IMR-90 (cell line): ENCODE results near the gene SYNM. TPM values are rescaled to one million over a fixed set of nuclear protein-coding genes. Genes with fewer than 3 reads are reported as not detected.

Experiments used
- ATAC-seq: fragments of 200-7000 bp; cut with Tn5 transposase; 2 replicates; pipeline ENCODE4 v1.9.1; 2020; ENCODE audit warnings: low read depth, mild to moderate bottlenecking, moderate library complexity
- BruUV-seq: library from RNA; stranded (reverse); fragments of 400-500 nt; replicated peaks from 2 replicates; lab custom pipeline; 2021; lab: Mats Ljungman, UMichigan
- CTCF ChIA-PET: fragments of 300-600 bp; formaldehyde crosslinking; extraction: SDS; loops from one replicate; lab custom pipeline; 2021; ENCODE audit warnings: antibody characterized with exemption; lab: Yijun Ruan, JAX
- POLR2A ChIA-PET: fragments of 300-600 bp; sonication (Branson Sonifier 250); formaldehyde crosslinking; loops from one replicate; lab custom pipeline; 2022; ENCODE audit warnings: antibody characterized with exemption; ENCODE audit not compliant: unreplicated experiment; lab: Charles Lee
- DNase-seq: peaks from one replicate; pipeline ENCODE4 v3.0.0; 2013
- H2AFZ ChIP-seq: replicated peaks from 2 replicates; pipeline ENCODE3; 2013; ENCODE audit warnings: low read length, mild to moderate bottlenecking; ENCODE audit not compliant: poor library complexity
- H2AK5ac ChIP-seq: 2 replicates; pipeline ENCODE4 v1.6.1; 2013; ENCODE audit warnings: low read depth, low read length, inconsistent platforms
- H2AK9ac ChIP-seq: replicated peaks from 2 replicates; pipeline ENCODE3; 2013; ENCODE audit warnings: mild to moderate bottlenecking, low read depth, low read length, moderate library complexity; ENCODE audit not compliant: poor library complexity
- H2BK120ac ChIP-seq: 2 replicates; pipeline ENCODE4 v1.6.1; 2013; ENCODE audit warnings: low read depth, low read length, inconsistent platforms
- H2BK15ac ChIP-seq: 3 replicates; pipeline ENCODE4 v1.6.1; 2013; ENCODE audit warnings: low read depth, low read length, inconsistent platforms
- H2BK20ac ChIP-seq: 2 replicates; pipeline ENCODE4 v1.6.1; 2013; ENCODE audit warnings: low read depth, mild to moderate bottlenecking, inconsistent platforms, low read length, moderate library complexity
- H2BK5ac ChIP-seq: 2 replicates; pipeline ENCODE4 v1.6.1; 2013; ENCODE audit warnings: mild to moderate bottlenecking, low read depth, low read length, inconsistent platforms; ENCODE audit not compliant: poor library complexity, severe bottlenecking
- H3K14ac ChIP-seq: replicated peaks from 2 replicates; pipeline ENCODE4 v1.6.1; 2013; ENCODE audit warnings: low read depth, low read length, inconsistent platforms
- H3K18ac ChIP-seq: 2 replicates; pipeline ENCODE4 v1.6.1; 2013; ENCODE audit warnings: low read depth, low read length, control low read depth
- H3K23ac ChIP-seq: 2 replicates; pipeline ENCODE4 v1.6.1; 2013; ENCODE audit warnings: low read depth, low read length, inconsistent platforms
- H3K27ac ChIP-seq: 2 replicates; pipeline ENCODE4 v1.5.1; 2013; ENCODE audit warnings: mild to moderate bottlenecking, control low read depth, low read length; ENCODE audit not compliant: insufficient read depth
- H3K27me3 ChIP-seq: 2 replicates; pipeline ENCODE4 v1.6.1; 2013; ENCODE audit warnings: low read length; ENCODE audit not compliant: control insufficient read depth, insufficient read depth
- H3K36me3 ChIP-seq: 2 replicates; pipeline ENCODE4 v1.6.1; 2013; ENCODE audit warnings: low read length, mixed read lengths; ENCODE audit not compliant: control insufficient read depth, insufficient read depth
- H3K4ac ChIP-seq: 2 replicates; pipeline ENCODE4 v1.6.1; 2013; ENCODE audit warnings: low read depth, low read length, inconsistent platforms
- H3K4me1 ChIP-seq: 2 replicates; pipeline ENCODE4 v1.6.1; 2013; ENCODE audit warnings: low read length, mixed read lengths; ENCODE audit not compliant: control insufficient read depth, insufficient read depth
- H3K4me2 ChIP-seq: 2 replicates; pipeline ENCODE4 v1.6.1; 2013; ENCODE audit warnings: low read depth, mild to moderate bottlenecking, control low read depth, low read length, moderate library complexity
- H3K4me3 ChIP-seq: 2 replicates; pipeline ENCODE4 v1.5.1; 2013; ENCODE audit warnings: low read depth, mild to moderate bottlenecking, control low read depth, low read length, moderate library complexity; ENCODE audit not compliant: insufficient read depth
- H3K56ac ChIP-seq: 2 replicates; pipeline ENCODE4 v1.6.1; 2013; ENCODE audit warnings: low read length, inconsistent platforms; ENCODE audit not compliant: insufficient read depth; ENCODE audit errors: extremely low read depth
- H3K79me1 ChIP-seq, 2 experiments: 2 replicates each; pipeline ENCODE4 v1.6.1; 2013; ENCODE audit warnings: low read length in 2 of 2, inconsistent platforms in 1 of 2, low read depth in 1 of 2
- H3K9ac ChIP-seq: 2 replicates; pipeline ENCODE4 v1.6.1; 2013; ENCODE audit warnings: low read depth, low read length, control low read depth
- H3K9me1 ChIP-seq: 2 replicates; pipeline ENCODE4 v1.6.1; 2013; ENCODE audit warnings: low read length, inconsistent platforms; ENCODE audit not compliant: insufficient read depth
- H3K9me3 ChIP-seq: 2 replicates; pipeline ENCODE4 v1.6.1; 2013; ENCODE audit warnings: low read length; ENCODE audit not compliant: control insufficient read depth, insufficient read depth
- H4K20me1 ChIP-seq: 2 replicates; pipeline ENCODE4 v1.6.1; 2013; ENCODE audit warnings: low read length, inconsistent platforms; ENCODE audit not compliant: insufficient read depth
- H4K5ac ChIP-seq: 2 replicates; pipeline ENCODE4 v1.6.1; 2013; ENCODE audit warnings: mild to moderate bottlenecking, low read depth, low read length, control low read depth
- H4K8ac ChIP-seq, 2 experiments: 2 replicates each; pipeline ENCODE4 v1.6.1; 2013; ENCODE audit warnings: low read depth in 2 of 2, low read length in 2 of 2, control low read depth in 1 of 2, inconsistent platforms in 1 of 2
- H4K91ac ChIP-seq: 2 replicates; pipeline ENCODE4 v1.6.1; 2013; ENCODE audit warnings: low read depth, low read length, inconsistent platforms; ENCODE audit not compliant: insufficient read depth
- BHLHE40 ChIP-seq: fragments of 150-350 bp; IDR thresholded peaks from 2 replicates; pipeline ENCODE4 v1.6.1; 2016; ENCODE audit warnings: mild to moderate bottlenecking, low read depth, low read length
- WGBS, 2 experiments: methylation state at CpG; one replicate each; pipeline versions ENCODE4 v1.1.5 to v1.1.7; 2013; ENCODE audit warnings: missing lambda C conversion rate in 2 of 2; ENCODE audit not compliant: insufficient read length in 1 of 2; ENCODE audit errors: extremely low coverage in 2 of 2; 5-methylcytosine and 5-hydroxymethylcytosine counted together
- dilution Hi-C: fragments of 300-500 bp; cut with HindIII; formaldehyde crosslinking; loops from one replicate; pipeline ENCODE4 v1.14.3; 2018; ENCODE audit warnings: low sequenced_read_pairs; ENCODE audit not compliant: unreplicated experiment
- in situ Hi-C: fragments of 300-500 bp; cut with MboI; formaldehyde crosslinking; loops from 3 replicates; pipeline ENCODE4 v1.14.3; 2019; ENCODE audit warnings: low sequenced_read_pairs, inconsistent platforms, mixed read lengths
- intact Hi-C: fragments of 100-400 bp; cut with micrococcal nuclease; formaldehyde crosslinking; loops from 2 replicates; pipeline ENCODE4 v1.10.0; 2022
- polyA plus RNA-seq, 3 experiments: library from polyadenylated mRNA; depleted of rRNA; stranded (reverse); fragments of >200 nt; gene quantifications; 2 replicates each; pipeline ENCODE4 v1.2.3, GENCODE V29; 2012; ENCODE audit warnings: low replicate concordance in 1 of 3
- total RNA-seq: library from RNA; depleted of rRNA; stranded (reverse); fragments of >200 nt; gene quantifications from 2 replicates; pipeline ENCODE4 v1.2.3, GENCODE V29; 2012
- TF ChIP-seq, protein P1 (sequence below): fragments of 150-350 bp; IDR thresholded peaks from 2 replicates; pipeline ENCODE4 v1.6.1; 2016; ENCODE audit warnings: low read depth, mild to moderate bottlenecking, low read length, moderate library complexity, borderline replicate concordance

Gene SYNM
- total and polyA plus RNA-seq, 2 of the 4 experiments (the other 2 are of a cell fraction), result 2.1 to 3.4 TPM

DNA sequence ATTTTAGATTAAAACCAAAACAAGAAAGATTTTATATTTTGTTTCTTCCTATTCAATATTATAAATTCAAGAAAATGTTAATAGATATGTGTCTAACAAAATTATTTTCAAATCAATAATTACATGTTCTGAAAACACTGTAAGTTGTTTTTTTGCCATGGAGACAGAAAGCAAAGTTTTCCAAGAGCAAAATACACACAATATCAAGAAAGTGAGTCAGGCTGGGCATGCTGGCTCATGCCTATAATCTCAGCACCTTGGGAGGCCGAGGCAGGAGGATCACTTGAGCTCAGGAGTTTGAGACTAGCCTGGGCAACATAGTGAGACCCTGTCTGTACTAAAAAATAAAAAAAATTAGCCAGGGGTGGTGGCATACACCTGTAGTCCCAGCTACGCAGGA, 72.8 kb downstream of the SYNM start:
- no peak overlapping the region for H3K4ac ChIP-seq
- H2AK9ac ChIP-seq, result no peak overlapping the region
- CTCF ChIA-PET, result interaction anchor here (0.9 kb wide), 1 partner anchor 43 kb away, joined by 3 read pairs; no protein-coding TSS in a partner anchor
- peaks cover 10% of the 10 kb centered on the region for H3K36me3 ChIP-seq
- H3K27ac ChIP-seq, result no peak overlapping the region
- intact Hi-C loops, result no loop called here
- no peaks in the 10 kb centered on the region for H3K27me3 ChIP-seq
- H3K4me3 ChIP-seq, result no peak overlapping the region
- H3K4me2 ChIP-seq, result no peak overlapping the region
- no peak overlapping the region for H2AFZ ChIP-seq
- H3K14ac ChIP-seq, result no peak overlapping the region
- H3K9ac ChIP-seq, result no peak overlapping the region
- H3K23ac ChIP-seq, result no peak overlapping the region
- DNase-seq (no peak), ATAC-seq (no peak)
- H4K20me1 ChIP-seq, result no peaks in the 10 kb centered on the region
- H4K91ac ChIP-seq, result no peak overlapping the region
- no peaks in the 10 kb centered on the region for H3K9me3 ChIP-seq
- no peak overlapping the region for H2BK5ac ChIP-seq
- in situ Hi-C loops, result no loop called here
- POLR2A ChIA-PET, result no interaction called here
- H3K79me1 ChIP-seq, result 0 out of 4 replicates have a peak, but pooled peaks cover 0 to 5% of the 10 kb centered on the region in 2 experiments
- H4K8ac ChIP-seq, result no peak overlapping the region
- 100% methylated on average over 1 of the region's 2 CpGs; no CpG with 5 or more reads in 1 of the 2 experiments for WGBS, 2 experiments
- no peak for TF ChIP-seq BHLHE40
- TF ChIP-seq, protein P1, sequence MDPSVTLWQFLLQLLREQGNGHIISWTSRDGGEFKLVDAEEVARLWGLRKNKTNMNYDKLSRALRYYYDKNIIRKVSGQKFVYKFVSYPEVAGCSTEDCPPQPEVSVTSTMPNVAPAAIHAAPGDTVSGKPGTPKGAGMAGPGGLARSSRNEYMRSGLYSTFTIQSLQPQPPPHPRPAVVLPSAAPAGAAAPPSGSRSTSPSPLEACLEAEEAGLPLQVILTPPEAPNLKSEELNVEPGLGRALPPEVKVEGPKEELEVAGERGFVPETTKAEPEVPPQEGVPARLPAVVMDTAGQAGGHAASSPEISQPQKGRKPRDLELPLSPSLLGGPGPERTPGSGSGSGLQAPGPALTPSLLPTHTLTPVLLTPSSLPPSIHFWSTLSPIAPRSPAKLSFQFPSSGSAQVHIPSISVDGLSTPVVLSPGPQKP, result no peak
- peaks cover 9% of the 10 kb centered on the region for H3K4me1 ChIP-seq
- no TSS peak for BruUV-seq
- no peak overlapping the region for H4K5ac ChIP-seq
- no peak overlapping the region for H3K18ac ChIP-seq
- H2BK20ac ChIP-seq, result no peak overlapping the region
- H3K9me1 ChIP-seq, result peaks cover 15% of the 10 kb centered on the region
- H2BK15ac ChIP-seq, result no peak overlapping the region
- no peak overlapping the region for H3K56ac ChIP-seq
- H2BK120ac ChIP-seq, result no peak overlapping the region
- dilution Hi-C loops, result no loop called here
- H2AK5ac ChIP-seq, result no peak overlapping the region
